GM18508 (cell line): ENCODE data around the gene SARS1.

Experiments
- ATAC-seq: cut with Tn5 transposase; IDR thresholded peaks from one replicate; pipeline ENCODE4 v1.9.1; 2021; ENCODE audit warnings: moderate number of reproducible peaks; ENCODE audit not compliant: insufficient read depth, unreplicated experiment

The SARS1 gene

GRCh38 chr1:109259674-109260557, 46.2 kb downstream of the SARS1 start:
- no peak for ATAC-seq

- no peak for ATAC-seq
Measured at GRCh38 chr1:109261006-109261405, 47.3 kb downstream of the SARS1 start.

GRCh38 chr1:109261578-109261977, 47.9 kb downstream of the SARS1 start:
- no peak for ATAC-seq

GRCh38 chr1:109262231-109263055, 48.7 kb downstream of the SARS1 start:
- no peak for ATAC-seq

- ATAC-seq, result no peak
Measured at GRCh38 chr1:109263234-109263596, 49.5 kb downstream of the SARS1 start.

GRCh38 chr1:109263597-109264378, 50.1 kb downstream of the SARS1 start:
- no peak for ATAC-seq

GRCh38 chr1:109264379-109264755, 50.6 kb downstream of the SARS1 start:
- ATAC-seq, result no peak

- ATAC-seq, result no peak
Measured at GRCh38 chr1:109265016-109265415, 51.3 kb downstream of the SARS1 start.

GRCh38 chr1:109265741-109266330, 52.1 kb downstream of the SARS1 start:
- no peak for ATAC-seq

GRCh38 chr1:109266965-109267364, 53.2 kb downstream of the SARS1 start:
- ATAC-seq, result no peak

GRCh38 chr1:109267743-109268300, 54.1 kb downstream of the SARS1 start:
- ATAC-seq, result no peak

- ATAC-seq, result no peak
Measured at GRCh38 chr1:109268431-109269211, 54.9 kb downstream of the SARS1 start.

- ATAC-seq, result no peak
Measured at GRCh38 chr1:109269212-109269980, 55.7 kb downstream of the SARS1 start.

- no peak for ATAC-seq
Measured at GRCh38 chr1:109269981-109270622, 56.4 kb downstream of the SARS1 start.

- ATAC-seq, result no peak
Measured at GRCh38 chr1:109270623-109271317, 57.1 kb downstream of the SARS1 start.

GRCh38 chr1:109271458-109271857, 57.7 kb downstream of the SARS1 start:
- ATAC-seq, result no peak

- no peak for ATAC-seq
Measured at GRCh38 chr1:109272021-109272799, 58.5 kb downstream of the SARS1 start.
